Ovary (tissue), 9 donors: ENCODE results near the gene TREM2. TPM values are rescaled to one million over a fixed set of nuclear protein-coding genes. Genes with fewer than 3 reads are reported as not detected.

Experiments
- DNase-seq, 5 donors: peaks; one replicate each; pipeline ENCODE4 v3.0.0-alpha.2; 2019 to 2020
- H3K27ac ChIP-seq, 2 donors: fragments of 200-600 bp; one replicate each; pipeline versions ENCODE4 v1.5.1 to v1.8.0; 2019 to 2022
- H3K27me3 ChIP-seq: fragments of 200-600 bp; one replicate; pipeline ENCODE4 v1.8.0; 2022
- H3K36me3 ChIP-seq: fragments of 200-600 bp; sonication (generic); one replicate; pipeline ENCODE4 v1.5.1; 2019
- H3K4me1 ChIP-seq: one replicate; pipeline ENCODE4 v1.8.1; 2013; ENCODE audit warnings: mild to moderate bottlenecking, moderate library complexity; ENCODE audit not compliant: insufficient read depth
- H3K4me3 ChIP-seq: fragments of 200-600 bp; sonication (generic); one replicate; pipeline ENCODE4 v1.5.1; 2017
- H3K9me3 ChIP-seq, 2 donors: fragments of 200-600 bp in 1 of 2; sonication (generic) in 1 of 2; one replicate each; pipeline versions ENCODE4 v1.5.1 to v1.8.1; 2013 to 2019; ENCODE audit warnings: mild to moderate bottlenecking in 1 of 2, moderate library complexity in 1 of 2
- EP300 ChIP-seq: sonication (generic); formaldehyde crosslinking; IDR thresholded peaks from one replicate; pipeline ENCODE4 v1.6.1; 2017; ENCODE audit warnings: antibody characterized with exemption
- POLR2A ChIP-seq: fragments of 450-650 bp; IDR thresholded peaks from one replicate; pipeline ENCODE4 v1.6.1; 2017; ENCODE audit warnings: antibody characterized with exemption, mild to moderate bottlenecking, moderate library complexity
- WGBS, 3 donors: extraction: QIAGEN DNeasy Blood & Tissue Kit in 1 of 3; methylation state at CpG; one replicate each; pipeline versions ENCODE4 v1.1.5 to v1.1.7; 2013 to 2017; 5-methylcytosine and 5-hydroxymethylcytosine counted together
- intact Hi-C, 4 donors: fragments of 100-400 bp; cut with DNase I; formaldehyde crosslinking; loops; one replicate each; pipeline versions ENCODE4 v1.11.0 to v1.15.1; 2022 to 2023
- polyA plus RNA-seq, 2 donors: library from polyadenylated mRNA; stranded (reverse); fragments of 200-250 nt in 1 of 2; fragments of 350-450 nt in 1 of 2; fragmentation: Illumina TruSeq in 1 of 2; extraction: RNeasy Lipid Tissue Mini Kit (QIAGEN cat#74804) in 1 of 2; gene quantifications; one replicate each; pipeline ENCODE4 v1.2.3, GENCODE V29; 2013 to 2014
- total RNA-seq, 7 donors: library from RNA; depleted of rRNA in 2 of 7; stranded (reverse); fragments of >200 nt in 2 of 7; fragmentation: NEBNext Ultra II Directional in 3 of 7; extraction: Animal tissue kit (Norgen Biotek cat#: 25700) in 3 of 7; gene quantifications; one replicate each; pipeline versions ENCODE4 v1.1.0 to v1.2.4, GENCODE V29; 2016 to 2023
- TF ChIP-seq, protein P1 (sequence below), 3 donors: fragments of 450-650 bp in 2 of 3; fragments of 200-600 bp in 1 of 3; IDR thresholded peaks; one replicate each; pipeline versions ENCODE4 v1.5.1 to v1.8.0; 2016 to 2022; ENCODE audit warnings: antibody characterized with exemption in 3 of 3, mild to moderate bottlenecking in 1 of 3
- donor health status: DM: no; HTN: no; CAD: no; lungs with moderate emphysema.
- donor health status: DM: no; HTN: no; CAD: no.
- donor health status: Bipolar disorder and iron deficiency.
- donor health status: DM: yes; HTN: yes; CAD: no.
- donor health status: DM: no; HTN: no; CAD: no.
- donor health status: DM: yes; HTN: yes; CAD: no.

TREM2 gene
- total and polyA plus RNA-seq, 9 donors, result 2.6 to 12.4 (median 4.1) TPM

DNA sequence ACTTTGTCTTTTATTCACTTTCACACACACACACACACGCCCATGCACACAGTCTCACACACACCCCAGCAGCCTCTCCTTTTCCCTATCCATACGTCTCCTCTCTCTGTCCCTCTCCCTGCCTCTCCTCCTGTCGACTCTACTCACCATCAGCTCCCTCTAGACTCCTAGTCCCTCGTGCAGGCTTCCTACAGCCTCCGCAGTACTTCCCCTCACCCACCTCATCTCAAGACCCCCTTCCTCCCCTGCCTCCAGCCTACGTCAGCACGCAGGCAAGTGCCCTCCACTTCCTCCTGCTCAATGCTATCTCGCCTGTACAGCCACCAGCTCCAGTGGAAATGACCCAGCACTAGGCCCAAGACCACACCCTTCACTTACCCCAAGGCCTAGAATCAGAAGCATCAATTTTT lies 38.9 kb upstream of the TREM2 start:
- H3K4me3 ChIP-seq, result no peak overlapping the region
- no peaks in the 10 kb centered on the region for H3K9me3 ChIP-seq
- intact Hi-C loops, result no loop called here
- H3K27ac ChIP-seq, result no peak overlapping the region
- no peak for TF ChIP-seq EP300
- TF ChIP-seq POLR2A, result no peak
- TF ChIP-seq, protein P1, sequence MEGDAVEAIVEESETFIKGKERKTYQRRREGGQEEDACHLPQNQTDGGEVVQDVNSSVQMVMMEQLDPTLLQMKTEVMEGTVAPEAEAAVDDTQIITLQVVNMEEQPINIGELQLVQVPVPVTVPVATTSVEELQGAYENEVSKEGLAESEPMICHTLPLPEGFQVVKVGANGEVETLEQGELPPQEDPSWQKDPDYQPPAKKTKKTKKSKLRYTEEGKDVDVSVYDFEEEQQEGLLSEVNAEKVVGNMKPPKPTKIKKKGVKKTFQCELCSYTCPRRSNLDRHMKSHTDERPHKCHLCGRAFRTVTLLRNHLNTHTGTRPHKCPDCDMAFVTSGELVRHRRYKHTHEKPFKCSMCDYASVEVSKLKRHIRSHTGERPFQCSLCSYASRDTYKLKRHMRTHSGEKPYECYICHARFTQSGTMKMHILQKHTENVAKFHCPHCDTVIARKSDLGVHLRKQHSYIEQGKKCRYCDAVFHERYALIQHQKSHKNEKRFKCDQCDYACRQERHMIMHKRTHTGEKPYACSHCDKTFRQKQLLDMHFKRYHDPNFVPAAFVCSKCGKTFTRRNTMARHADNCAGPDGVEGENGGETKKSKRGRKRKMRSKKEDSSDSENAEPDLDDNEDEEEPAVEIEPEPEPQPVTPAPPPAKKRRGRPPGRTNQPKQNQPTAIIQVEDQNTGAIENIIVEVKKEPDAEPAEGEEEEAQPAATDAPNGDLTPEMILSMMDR (IDR thresholded peaks at IDR 0.05), result no peak
- H3K27me3 ChIP-seq, result no peaks in the 10 kb centered on the region
- 72 to 78% (median 73%) methylated on average over 8 of the region's 8 CpGs for WGBS, 3 donors
- no peaks in the 10 kb centered on the region for H3K4me1 ChIP-seq
- DNase-seq, result no peak
- no peaks in the 10 kb centered on the region for H3K36me3 ChIP-seq

DNA sequence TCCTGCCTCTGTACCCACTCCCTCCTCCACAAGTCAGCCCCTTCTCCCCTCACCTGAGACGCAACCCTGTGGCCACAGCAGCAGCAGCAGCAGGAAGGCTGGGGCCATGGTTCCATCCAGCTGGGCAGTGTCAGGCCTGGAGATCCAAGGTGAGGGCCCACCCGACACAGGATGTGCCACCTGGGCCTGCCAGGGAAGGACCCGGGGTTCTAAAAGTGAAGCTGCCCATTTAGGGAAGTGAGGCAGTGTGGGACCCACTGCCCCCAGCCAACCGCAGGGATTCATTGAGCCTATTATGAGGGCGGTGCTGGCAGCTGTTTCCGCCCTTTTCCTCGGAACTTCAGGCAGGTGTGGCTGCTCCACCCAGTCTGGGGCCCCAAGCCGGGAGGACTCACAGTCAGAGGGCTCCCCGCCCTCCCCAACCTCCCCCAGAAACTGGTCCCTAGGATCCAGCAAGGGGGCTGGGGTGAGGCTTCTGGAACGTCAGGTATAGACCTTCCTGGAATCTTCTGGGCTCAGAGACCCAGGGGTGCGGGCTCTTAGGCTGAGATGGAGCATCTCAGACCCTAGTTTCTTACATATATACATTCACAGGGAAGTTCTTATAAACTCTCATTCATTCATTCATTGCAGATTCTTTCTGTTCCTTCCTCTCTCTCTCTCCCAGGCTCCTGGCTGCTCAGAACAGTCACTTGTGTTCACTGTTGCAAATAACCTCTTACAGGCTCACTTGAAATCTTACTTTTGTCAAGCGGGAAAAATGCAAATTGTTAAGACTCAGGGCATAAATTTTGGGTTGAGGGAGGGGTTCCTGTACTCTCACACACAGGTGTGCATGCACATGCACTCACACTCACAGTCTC lies 38.2 kb upstream of the TREM2 start, which contains the start of gene TREML2:
Gene TREML2 (minus strand): TSS at position 249 of the 863 bp plus-strand sequence. CDS start 141 bp downstream, at position 108.
- H3K27ac ChIP-seq, result no peak within 1 kb of the TSS
- no peak for TF ChIP-seq EP300
- no peak for TF ChIP-seq POLR2A
- TF ChIP-seq, protein P1 (IDR thresholded peaks at IDR 0.05), result no peak
- H3K4me3 ChIP-seq, result no peak within 1 kb of the TSS
- no peaks in the 10 kb centered on the region for H3K36me3 ChIP-seq
- H3K4me1 ChIP-seq, result no peaks in the 10 kb centered on the region
- intact Hi-C loops, result no loop called here
- no peaks in the 10 kb centered on the region for H3K27me3 ChIP-seq
- WGBS, 3 donors, result 79 to 83% (median 80%) methylated on average over 9 to 12 of the region's 12 CpGs
- DNase-seq, result no peak
- no peaks in the 10 kb centered on the region for H3K9me3 ChIP-seq

DNA sequence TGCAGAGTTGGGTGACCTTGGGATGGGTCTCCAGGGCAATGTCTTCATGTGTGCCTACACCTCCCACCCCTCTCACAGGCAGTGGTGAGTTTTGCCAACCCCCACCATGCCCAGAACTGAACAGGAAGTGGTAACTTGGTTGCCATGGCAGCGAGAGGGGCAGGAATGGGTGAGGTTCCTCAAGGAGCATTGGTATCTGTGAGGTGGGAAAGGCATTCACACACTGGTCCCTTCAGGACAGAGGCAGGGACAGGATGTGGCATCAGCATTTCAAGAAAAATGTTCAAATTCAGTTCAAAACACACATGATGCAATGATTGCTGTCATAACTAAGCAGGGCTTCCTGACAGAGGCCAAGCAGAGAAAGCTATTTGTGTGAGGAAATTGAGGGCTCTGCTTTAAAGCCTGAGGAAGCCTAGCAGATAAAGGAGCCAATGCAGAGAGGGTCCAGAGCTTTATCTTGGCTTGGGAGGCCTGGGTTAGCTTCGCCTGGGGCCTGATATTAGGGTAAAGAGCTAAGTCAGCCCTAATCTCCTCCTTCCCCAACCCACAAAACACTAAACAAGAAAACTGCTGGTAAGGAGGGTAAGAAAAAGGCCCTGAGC lies 37.5 kb upstream of the TREM2 start:
- Histone ChIP-seq H3K4me3 (no peak overlapping the region), H3K27me3 (no peaks in the 10 kb centered on the region), H3K4me1 (no peaks in the 10 kb centered on the region), H3K36me3 (no peaks in the 10 kb centered on the region), H3K27ac (no peak overlapping the region), H3K9me3 (no peaks in the 10 kb centered on the region)
- TF ChIP-seq EP300 (no peak), POLR2A (no peak)
- TF ChIP-seq, protein P1 (IDR thresholded peaks at IDR 0.05), result no peak
- intact Hi-C loops, result no loop called here
- DNase-seq, result no peak
- whole genome bisulfite sequencing, 3 donors, result 80 to 81% (median 80%) methylated on average over 2 of the region's 2 CpGs

GRCh38 chr6:41199552-41200246 lies 36.8 kb upstream of the TREM2 start:
- Histone ChIP-seq H3K9me3 (no peaks in the 10 kb centered on the region), H3K4me1 (no peaks in the 10 kb centered on the region), H3K4me3 (no peak overlapping the region), H3K36me3 (no peaks in the 10 kb centered on the region), H3K27me3 (no peaks in the 10 kb centered on the region), H3K27ac (no peak overlapping the region)
- WGBS, 3 donors, result 69 to 87% (median 78%) methylated on average over 1 of the region's 1 CpG
- TF ChIP-seq POLR2A, result no peak
- TF ChIP-seq, protein P1 (IDR thresholded peaks at IDR 0.05), result no peak
- TF ChIP-seq EP300, result no peak
- intact Hi-C loops, result no loop called here
- DNase-seq, result no peak
